Activated B cell treated with CpG ODN at 0.5 μM for 24 hours (primary cell): ENCODE results near the gene ADGRG4. TPM values are rescaled to one million over a fixed set of nuclear protein-coding genes. Genes with fewer than 3 reads are reported as not detected.

ENCODE experiments used
- ATAC-seq: fragments of 200-7000 bp; cut with Tn5 transposase; one replicate; pipeline ENCODE4 v1.10.0; 2021; ENCODE audit warnings: low read depth, mild to moderate bottlenecking, moderate library complexity
- CTCF ChIA-PET: fragments of 350-600 bp; sonication (Branson Sonifier 250); formaldehyde crosslinking; loops from one replicate; lab custom pipeline; 2021; ENCODE audit warnings: antibody characterized with exemption; lab: Charles Lee
- POLR2A ChIA-PET: fragments of 350-600 bp; sonication (Branson Sonifier 250); formaldehyde crosslinking; loops from one replicate; lab custom pipeline; 2021; ENCODE audit warnings: antibody characterized with exemption; lab: Charles Lee
- DNase-seq: peaks from one replicate; pipeline ENCODE4 v3.0.0; 2022
- H3K27ac Mint-ChIP-seq: one replicate; pipeline ENCODE4 v1.8.0; 2020; ENCODE audit warnings: mixed read lengths
- H3K27me3 Mint-ChIP-seq: one replicate; pipeline ENCODE4 v1.8.0; 2021; ENCODE audit warnings: mixed read lengths
- H3K36me3 Mint-ChIP-seq: one replicate; pipeline ENCODE4 v1.8.0; 2021; ENCODE audit warnings: low read depth, mixed read lengths
- H3K4me1 Mint-ChIP-seq: one replicate; pipeline ENCODE4 v1.8.0; 2021; ENCODE audit warnings: mixed read lengths
- H3K4me3 Mint-ChIP-seq: one replicate; pipeline ENCODE4 v1.8.0; 2020; ENCODE audit warnings: mild to moderate bottlenecking, mixed read lengths
- H3K9me3 Mint-ChIP-seq: one replicate; pipeline ENCODE4 v1.8.0; 2020; ENCODE audit warnings: mixed read lengths
- CTCF ChIP-seq: fragments of 200-600 bp; IDR thresholded peaks from one replicate; pipeline ENCODE4 v1.8.0; 2022; ENCODE audit warnings: antibody characterized with exemption, mild to moderate bottlenecking
- intact Hi-C: fragments of 100-400 bp; cut with micrococcal nuclease; formaldehyde crosslinking; loops from one replicate; pipeline ENCODE4 v1.15.1; 2024
- total RNA-seq: library from RNA; stranded (reverse); gene quantifications from 2 replicates; pipeline ENCODE4 v1.2.3, GENCODE V29; 2022

Gene ADGRG4
- total RNA-seq, 1 donor from 2014 or later: not detected

GRCh38 chrX:136450050-136450830 is 149.5 kb downstream of the ADGRG4 start:
- H3K36me3 Mint-ChIP-seq: no peaks in the 10 kb centered on the region
- no peak for TF ChIP-seq CTCF
- no peak for ATAC-seq
- H3K27me3 Mint-ChIP-seq: no peaks in the 10 kb centered on the region
- ChIA-PET CTCF (no interaction called here), POLR2A (no interaction called here)
- no peaks in the 10 kb centered on the region for H3K9me3 Mint-ChIP-seq
- no peak overlapping the region for H3K4me3 Mint-ChIP-seq
- intact Hi-C loops: no loop called here
- no peaks in the 10 kb centered on the region for H3K4me1 Mint-ChIP-seq
- no peak overlapping the region for H3K27ac Mint-ChIP-seq
- DNase-seq: no peak

GRCh38 chrX:136452614-136453013 is 151.9 kb downstream of the ADGRG4 start:
- no peak for ATAC-seq

GRCh38 chrX:136453114-136453513 is 152.4 kb downstream of the ADGRG4 start:
- H3K36me3 Mint-ChIP-seq: no peaks in the 10 kb centered on the region
- ChIA-PET CTCF (no interaction called here), POLR2A (no interaction called here)
- H3K27ac Mint-ChIP-seq: no peak overlapping the region
- intact Hi-C loops: no loop called here
- DNase-seq (no peak), ATAC-seq (no peak)
- no peak overlapping the region for H3K4me3 Mint-ChIP-seq
- no peaks in the 10 kb centered on the region for H3K9me3 Mint-ChIP-seq
- no peak for TF ChIP-seq CTCF
- H3K4me1 Mint-ChIP-seq: no peaks in the 10 kb centered on the region
- H3K27me3 Mint-ChIP-seq: no peaks in the 10 kb centered on the region

More at GRCh38 chrX:136452614-136453013, 151.9 kb downstream of the ADGRG4 start:
- Mint-ChIP-seq H3K9me3 (no peaks in the 10 kb centered on the region), H3K4me1 (no peaks in the 10 kb centered on the region), H3K4me3 (no peak overlapping the region), H3K27ac (no peak overlapping the region), H3K36me3 (no peaks in the 10 kb centered on the region), H3K27me3 (no peaks in the 10 kb centered on the region)
- CTCF ChIA-PET: no interaction called here
- intact Hi-C loops: no loop called here
- no peak for TF ChIP-seq CTCF
- POLR2A ChIA-PET: no interaction called here
- DNase-seq: no peak

GRCh38 chrX:136453771-136454170 is 153.0 kb downstream of the ADGRG4 start:
- no peak overlapping the region for H3K27ac Mint-ChIP-seq
- H3K36me3 Mint-ChIP-seq: no peaks in the 10 kb centered on the region
- no peak for TF ChIP-seq CTCF
- no peaks in the 10 kb centered on the region for H3K27me3 Mint-ChIP-seq
- ChIA-PET POLR2A (no interaction called here), CTCF (no interaction called here)
- DNase-seq: no peak
- H3K4me1 Mint-ChIP-seq: no peaks in the 10 kb centered on the region
- no peak for ATAC-seq
- intact Hi-C loops: no loop called here
- no peaks in the 10 kb centered on the region for H3K9me3 Mint-ChIP-seq
- no peak overlapping the region for H3K4me3 Mint-ChIP-seq

GRCh38 chrX:136456133-136456532 is 155.4 kb downstream of the ADGRG4 start:
- ChIA-PET POLR2A (no interaction called here), CTCF (no interaction called here)
- Mint-ChIP-seq H3K4me3 (no peak overlapping the region), H3K36me3 (no peaks in the 10 kb centered on the region), H3K4me1 (no peaks in the 10 kb centered on the region), H3K27ac (no peak overlapping the region), H3K9me3 (no peaks in the 10 kb centered on the region), H3K27me3 (no peaks in the 10 kb centered on the region)
- TF ChIP-seq CTCF: no peak
- ATAC-seq: no peak
- no peak for DNase-seq
- intact Hi-C loops: no loop called here
